Common myeloid progenitor, CD34-positive (primary cell): ENCODE results near the gene DAB2.

Experiments used
- CTCF ChIA-PET: fragments of 350-600 bp; sonication (Branson Sonifier 250); formaldehyde crosslinking; loops from one replicate; lab custom pipeline; 2021; ENCODE audit warnings: antibody characterized with exemption; lab: Charles Lee
- POLR2A ChIA-PET: fragments of 350-600 bp; sonication (Branson Sonifier 250); formaldehyde crosslinking; loops from one replicate; lab custom pipeline; 2021; ENCODE audit warnings: antibody characterized with exemption; lab: Charles Lee
- DNase-seq, 3 donors: peaks; one replicate each; pipeline versions ENCODE4 v3.0.0 to v3.0.0-alpha.2; 2013
- H3K27ac ChIP-seq, 2 experiments: 1 replicate in 1 of 2; 2 replicates in 1 of 2; pipeline ENCODE4 v1.7.0; 2013; ENCODE audit warnings: inconsistent platforms in 2 of 2, low read length in 2 of 2, mild to moderate bottlenecking in 2 of 2, low read depth in 1 of 2, moderate library complexity in 1 of 2; ENCODE audit not compliant: severe bottlenecking in 2 of 2, insufficient read depth in 1 of 2, poor library complexity in 1 of 2
- H3K27me3 ChIP-seq, 5 experiments: replicated peaks in 2 of 5; 1 replicate in 3 of 5; 2 replicates in 2 of 5; pipeline versions ENCODE4 v1.6.1 to v1.7.0; 2013; ENCODE audit warnings: low read length in 4 of 5, mild to moderate bottlenecking in 2 of 5, moderate library complexity in 2 of 5, inconsistent platforms in 1 of 5; ENCODE audit not compliant: insufficient read depth in 5 of 5, control insufficient read depth in 4 of 5
- H3K36me3 ChIP-seq, 4 experiments: 1 replicate in 2 of 4; 2 replicates in 2 of 4; pipeline versions ENCODE4 v1.6.1 to v1.7.0; 2013; ENCODE audit warnings: low read length in 3 of 4, control low read depth in 1 of 4, mild to moderate bottlenecking in 1 of 4; ENCODE audit not compliant: control insufficient read depth in 4 of 4, insufficient read depth in 4 of 4
- H3K4me1 ChIP-seq, 4 experiments: 1 replicate in 3 of 4; 2 replicates in 1 of 4; pipeline versions ENCODE4 v1.6.1 to v1.7.1; 2013; ENCODE audit warnings: low read length in 3 of 4, mild to moderate bottlenecking in 3 of 4, control low read depth in 1 of 4, inconsistent platforms in 1 of 4, moderate library complexity in 1 of 4; ENCODE audit not compliant: control insufficient read depth in 4 of 4, insufficient read depth in 4 of 4; ENCODE audit errors: control extremely low read depth in 1 of 4
- H3K4me3 ChIP-seq, 7 experiments: 1 replicate in 4 of 7; 2 replicates in 3 of 7; pipeline versions ENCODE4 v1.5.1 to v1.7.0; 2013; ENCODE audit warnings: mild to moderate bottlenecking in 7 of 7, low read length in 6 of 7, moderate library complexity in 6 of 7, inconsistent platforms in 2 of 7, low read depth in 2 of 7, control low read depth in 1 of 7; ENCODE audit not compliant: insufficient read depth in 4 of 7, control insufficient read depth in 1 of 7; ENCODE audit errors: extremely low read depth in 1 of 7
- H3K9me3 ChIP-seq, 5 experiments: 1 replicate in 4 of 5; 2 replicates in 1 of 5; pipeline versions ENCODE4 v1.6.1 to v1.7.1; 2013; ENCODE audit warnings: low read length in 4 of 5, mild to moderate bottlenecking in 2 of 5, inconsistent platforms in 1 of 5, low read depth in 1 of 5, moderate library complexity in 1 of 5; ENCODE audit not compliant: control insufficient read depth in 4 of 5, insufficient read depth in 2 of 5; ENCODE audit errors: control extremely low read depth in 1 of 5
- WGBS: methylation state at CpG from one replicate; pipeline ENCODE4 v1.1.5; 2013; ENCODE audit not compliant: insufficient coverage; 5-methylcytosine and 5-hydroxymethylcytosine counted together

The DAB2 gene

DNA sequence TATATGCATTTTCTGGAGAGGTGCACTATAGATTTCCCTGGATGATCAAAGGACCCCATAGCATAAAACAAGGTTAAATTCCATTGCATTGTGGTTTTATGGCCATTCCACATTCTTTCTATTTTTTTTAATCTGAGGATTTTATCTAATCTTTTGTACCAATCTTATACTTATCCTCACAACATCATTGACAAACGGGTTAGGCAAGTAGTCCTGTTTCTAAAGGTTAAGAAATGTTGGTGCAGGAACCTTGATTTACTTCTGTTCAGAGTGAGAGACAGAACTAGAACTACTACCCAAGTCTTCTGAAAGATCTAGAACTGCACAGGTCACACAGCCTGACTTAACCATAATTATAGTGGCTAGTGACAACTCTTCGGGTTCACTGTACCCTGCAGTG lies 5.7 kb upstream of the DAB2 start:
- ChIA-PET POLR2A (no interaction called here), CTCF (no interaction called here)
- no peak overlapping the region for H3K27ac ChIP-seq

GRCh38 chr5:39428640-39429039 lies 3.9 kb upstream of the DAB2 start:
- Histone ChIP-seq H3K4me1 (peaks cover 0 to 18% (median 9%) of the 10 kb centered on the region in 4 experiments), H3K4me3 (no peak overlapping the region)
- CTCF ChIA-PET, result no interaction called here

More for the DNA sequence above, 5.7 kb upstream of the DAB2 start:
- no peaks in the 10 kb centered on the region for H3K27me3 ChIP-seq
- WGBS, result no CpG with 5 or more reads among the region's 2 CpGs
- no peak for DNase-seq
- H3K36me3 ChIP-seq, result no peaks in the 10 kb centered on the region
- no peak overlapping the region for H3K4me3 ChIP-seq
- peaks cover 0 to 8% (median 1%) of the 10 kb centered on the region in 4 experiments for H3K4me1 ChIP-seq
- H3K9me3 ChIP-seq, result no peaks in the 10 kb centered on the region

DNA sequence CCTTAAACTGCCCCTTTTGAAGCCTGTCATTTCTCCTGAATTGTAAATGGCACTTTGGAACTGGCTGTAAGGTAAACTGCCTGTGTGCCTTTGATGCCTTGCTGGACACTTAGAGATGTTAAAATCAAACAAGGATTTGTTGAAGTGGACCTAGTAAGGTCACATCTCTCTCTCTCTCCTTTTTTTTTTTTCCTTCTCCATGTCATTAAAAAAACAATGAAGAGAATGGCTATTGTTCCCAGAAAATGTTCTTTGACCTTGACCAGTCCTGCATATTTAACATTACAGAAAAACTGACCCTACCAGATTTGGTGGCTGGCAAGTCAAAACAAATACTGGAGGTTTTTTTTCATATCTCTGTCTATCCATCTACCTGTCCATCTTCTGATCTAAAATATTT lies 2.9 kb upstream of the DAB2 start:
- Histone ChIP-seq H3K9me3 (no peaks in the 10 kb centered on the region), H3K4me3 (no peak overlapping the region), H3K27ac (no peak overlapping the region), H3K27me3 (no peaks in the 10 kb centered on the region), H3K36me3 (no peaks in the 10 kb centered on the region), H3K4me1 (peaks cover 0 to 26% (median 14%) of the 10 kb centered on the region in 4 experiments)
- CTCF ChIA-PET, result no interaction called here
- DNase-seq, result no peak
- POLR2A ChIA-PET, result no interaction called here

More at GRCh38 chr5:39428640-39429039, 3.9 kb upstream of the DAB2 start:
- no peak for DNase-seq
- no peaks in the 10 kb centered on the region for H3K27me3 ChIP-seq
- POLR2A ChIA-PET, result no interaction called here
- no peaks in the 10 kb centered on the region for H3K9me3 ChIP-seq
- no peak overlapping the region for H3K27ac ChIP-seq
- no peaks in the 10 kb centered on the region for H3K36me3 ChIP-seq
- 90% methylated on average over 2 of the region's 4 CpGs for WGBS

GRCh38 chr5:39427229-39427628 lies 2.4 kb upstream of the DAB2 start:
- POLR2A ChIA-PET, result no interaction called here
- no peak overlapping the region for H3K4me3 ChIP-seq

DNA sequence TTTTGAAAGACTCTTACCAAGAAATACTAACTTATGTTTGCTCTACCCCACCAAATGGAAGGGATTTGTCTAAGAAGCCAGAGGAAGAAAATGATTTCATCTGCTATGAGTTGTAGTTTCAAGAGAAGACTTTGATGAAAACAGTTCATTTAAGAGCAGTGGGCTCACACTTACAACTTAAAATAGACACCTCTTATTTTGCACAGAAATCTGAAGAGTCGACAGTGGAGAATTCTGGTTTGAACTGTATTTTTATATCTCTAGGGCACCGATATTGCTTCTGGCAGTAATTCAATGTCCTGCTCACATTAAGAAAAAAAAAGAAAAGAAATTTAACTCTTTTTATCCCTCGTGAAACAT lies 1.9 kb upstream of the DAB2 start:
- ChIA-PET POLR2A (no interaction called here), CTCF (interaction anchor here (0.6 kb wide), 1 partner anchor 35 kb away, joined by 3 read pairs; no protein-coding TSS in a partner anchor)
- DNase-seq, result no peak
- WGBS, result 84% methylated on average over 3 of the region's 3 CpGs
- no peaks in the 10 kb centered on the region for H3K36me3 ChIP-seq
- no peak overlapping the region for H3K27ac ChIP-seq
- peaks cover 0 to 34% (median 20%) of the 10 kb centered on the region in 4 experiments for H3K4me1 ChIP-seq
- no peaks in the 10 kb centered on the region for H3K27me3 ChIP-seq
- H3K9me3 ChIP-seq, result no peaks in the 10 kb centered on the region
- H3K4me3 ChIP-seq, result no peak overlapping the region

More at GRCh38 chr5:39427229-39427628, 2.4 kb upstream of the DAB2 start:
- no peak for DNase-seq
- no peaks in the 10 kb centered on the region for H3K27me3 ChIP-seq
- 74% methylated on average over 2 of the region's 3 CpGs for WGBS
- H3K36me3 ChIP-seq, result no peaks in the 10 kb centered on the region
- H3K4me1 ChIP-seq, result peaks cover 0 to 30% (median 16%) of the 10 kb centered on the region in 4 experiments
- CTCF ChIA-PET, result no interaction called here
- H3K9me3 ChIP-seq, result no peaks in the 10 kb centered on the region
- H3K27ac ChIP-seq, result no peak overlapping the region

GRCh38 chr5:39426051-39426745 lies 1.4 kb upstream of the DAB2 start:
- no peaks in the 10 kb centered on the region for H3K9me3 ChIP-seq
- no peak overlapping the region for H3K4me3 ChIP-seq
- DNase-seq, result no peak
- CTCF ChIA-PET, result interaction anchor here (0.6 to 4.3 kb wide), 6 partner anchors 11 to 50 kb away, joined by 3 to 39 read pairs (median 3); no protein-coding TSS in a partner anchor
- peaks cover 0 to 39% (median 24%) of the 10 kb centered on the region in 4 experiments for H3K4me1 ChIP-seq
- H3K27ac ChIP-seq, result no peak overlapping the region
- no peaks in the 10 kb centered on the region for H3K36me3 ChIP-seq
- WGBS, result 90% methylated on average over 3 of the region's 7 CpGs
- POLR2A ChIA-PET, result interaction anchor here (1.9 kb wide), 1 partner anchor 27 kb away, joined by 7 read pairs; no protein-coding TSS in a partner anchor
- no peaks in the 10 kb centered on the region for H3K27me3 ChIP-seq

- H3K36me3 ChIP-seq, result no peaks in the 10 kb centered on the region
- H3K27me3 ChIP-seq, result no peaks in the 10 kb centered on the region
- H3K4me1 ChIP-seq, result peaks cover 0 to 49% (median 31%) of the 10 kb centered on the region in 4 experiments
- POLR2A ChIA-PET, result no interaction called here
- CTCF ChIA-PET, result interaction anchor here (0.9 to 4.3 kb wide), 14 partner anchors 10 to 276 kb away, joined by 3 to 39 read pairs (median 5); no protein-coding TSS in a partner anchor
- H3K9me3 ChIP-seq, result no peaks in the 10 kb centered on the region
- H3K27ac ChIP-seq, result no peak overlapping the region
- peak in 1 of 3 donors; percentile 15 for DNase-seq
- peak overlapping the region in 2 of 7 experiments; percentile 78 to 80 for H3K4me3 ChIP-seq
- 100% methylated on average over 1 of the region's 2 CpGs for WGBS
These were observed 1.4 kb downstream of the DAB2 start for GRCh38 chr5:39423331-39423751.
